ENCODE measurements around the gene TEAD1. TPM values are rescaled to one million over a fixed set of nuclear protein-coding genes. Genes with fewer than 3 reads are reported as not detected.
A peak's percentile ranks its signal among the peaks of the same experiment; 100 is the strongest.

Gene TEAD1
- total and polyA plus RNA-seq, 9 of the 15 experiments (the other 6 are each of a cell fraction or from before 2014, with no cell fraction given) = 1.7 to 17.7 (median 10.8) TPM

DNA sequence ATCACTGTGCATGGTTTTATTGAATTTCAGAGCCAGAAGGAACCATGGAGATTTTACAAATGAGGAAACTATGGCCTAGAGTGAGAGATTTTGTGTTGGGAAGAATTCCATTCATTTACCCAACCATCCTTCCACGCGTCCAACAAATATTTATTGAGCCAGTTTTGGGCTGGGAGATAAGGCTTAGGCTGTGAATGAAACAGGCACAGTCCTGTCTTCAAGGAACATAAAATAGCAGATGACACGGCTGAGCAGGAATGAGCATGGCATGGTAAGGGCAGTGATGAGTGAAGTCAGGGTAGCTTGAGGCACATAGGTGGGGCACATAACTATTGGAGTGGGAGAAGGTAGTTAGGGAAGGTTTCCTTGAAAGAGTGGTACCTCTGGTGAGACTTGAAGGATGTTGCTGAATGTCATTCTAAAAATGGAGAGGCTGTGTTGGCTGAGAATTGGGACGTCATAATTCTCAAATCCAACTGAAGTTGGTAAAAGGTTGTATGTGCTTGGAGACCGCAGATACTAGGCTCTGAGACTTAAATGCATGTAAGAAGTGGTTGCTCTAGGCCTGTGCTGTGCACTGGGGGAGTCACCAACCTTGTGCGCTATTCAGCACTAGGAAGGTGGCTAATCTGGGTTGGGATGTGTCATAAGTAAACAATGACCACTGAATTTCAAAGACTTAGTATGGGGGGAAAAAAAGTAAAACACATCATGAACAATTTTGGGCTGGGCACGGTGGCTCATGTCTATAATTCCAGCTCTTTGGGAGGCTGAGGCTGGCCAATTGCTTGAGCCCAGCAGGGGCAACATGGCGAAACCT lies 51.9 kb downstream of the TEAD1 start (continued):
- TF ChIP-seq MYC (IDR thresholded peaks at IDR 0.05; ENCODE audit: low read depth, low read length) (no peak), MYC (CRISPR knock-in tag; IDR thresholded peaks at IDR 0.05; ENCODE audit: borderline replicate concordance, low read depth) (no peak), SOX6 (IDR thresholded peaks at IDR 0.05) (peak; percentile 27; the same call in 1 of the 2 replicates), DPF2 (IDR thresholded peaks at IDR 0.05) (peak; percentile 80), MCM7 (IDR thresholded peaks at IDR 0.05) (no peak), HDAC1 (IDR thresholded peaks at IDR 0.05) (peak in 1 of 2 experiments; percentile 42; a peak in 1 of 4 replicates), ZNF146 (CRISPR knock-in tag; IDR thresholded peaks at IDR 0.05; ENCODE audit: unreplicated experiment) (no peak), ZNF140 (CRISPR knock-in tag; IDR thresholded peaks at IDR 0.05) (no peak), CBX2 (IDR thresholded peaks at IDR 0.05; ENCODE audit: insufficient read depth, low read length, poor library complexity, severe bottlenecking) (no peak), FOXK2 (conservative IDR thresholded peaks at IDR 0.05 in 1 of 2, IDR thresholded peaks at IDR 0.05 in 1 of 2; ENCODE audit: low read depth in 2 of 2) (peak in 1 of 2 experiments; percentile 37; a peak in 2 of 4 replicates), FOSL1 (tag; conservative IDR thresholded peaks at IDR 0.05) (peak; percentile 81)
- TF ChIP-seq, protein P1, sequence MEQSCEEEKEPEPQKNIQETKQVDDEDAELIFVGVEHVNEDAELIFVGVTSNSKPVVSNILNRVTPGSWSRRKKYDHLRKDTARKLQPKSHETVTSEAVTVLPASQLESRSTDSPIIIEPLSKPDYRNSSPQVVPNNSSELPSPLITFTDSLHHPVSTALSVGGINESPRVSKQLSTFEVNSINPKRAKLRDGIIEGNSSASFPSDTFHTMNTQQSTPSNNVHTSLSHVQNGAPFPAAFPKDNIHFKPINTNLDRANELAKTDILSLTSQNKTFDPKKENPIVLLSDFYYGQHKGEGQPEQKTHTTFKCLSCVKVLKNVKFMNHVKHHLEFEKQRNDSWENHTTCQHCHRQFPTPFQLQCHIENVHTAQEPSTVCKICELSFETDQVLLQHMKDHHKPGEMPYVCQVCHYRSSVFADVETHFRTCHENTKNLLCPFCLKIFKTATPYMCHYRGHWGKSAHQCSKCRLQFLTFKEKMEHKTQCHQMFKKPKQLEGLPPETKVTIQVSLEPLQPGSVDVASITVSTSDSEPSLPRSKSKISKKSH (CRISPR knock-in tag; IDR thresholded peaks at IDR 0.05) = no peak
- TF ChIP-seq, protein P2, sequence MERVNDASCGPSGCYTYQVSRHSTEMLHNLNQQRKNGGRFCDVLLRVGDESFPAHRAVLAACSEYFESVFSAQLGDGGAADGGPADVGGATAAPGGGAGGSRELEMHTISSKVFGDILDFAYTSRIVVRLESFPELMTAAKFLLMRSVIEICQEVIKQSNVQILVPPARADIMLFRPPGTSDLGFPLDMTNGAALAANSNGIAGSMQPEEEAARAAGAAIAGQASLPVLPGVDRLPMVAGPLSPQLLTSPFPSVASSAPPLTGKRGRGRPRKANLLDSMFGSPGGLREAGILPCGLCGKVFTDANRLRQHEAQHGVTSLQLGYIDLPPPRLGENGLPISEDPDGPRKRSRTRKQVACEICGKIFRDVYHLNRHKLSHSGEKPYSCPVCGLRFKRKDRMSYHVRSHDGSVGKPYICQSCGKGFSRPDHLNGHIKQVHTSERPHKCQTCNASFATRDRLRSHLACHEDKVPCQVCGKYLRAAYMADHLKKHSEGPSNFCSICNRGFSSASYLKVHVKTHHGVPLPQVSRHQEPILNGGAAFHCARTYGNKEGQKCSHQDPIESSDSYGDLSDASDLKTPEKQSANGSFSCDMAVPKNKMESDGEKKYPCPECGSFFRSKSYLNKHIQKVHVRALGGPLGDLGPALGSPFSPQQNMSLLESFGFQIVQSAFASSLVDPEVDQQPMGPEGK (CRISPR knock-in tag; IDR thresholded peaks at IDR 0.05; ENCODE audit: borderline replicate concordance) = no peak
- TF ChIP-seq, protein P3, sequence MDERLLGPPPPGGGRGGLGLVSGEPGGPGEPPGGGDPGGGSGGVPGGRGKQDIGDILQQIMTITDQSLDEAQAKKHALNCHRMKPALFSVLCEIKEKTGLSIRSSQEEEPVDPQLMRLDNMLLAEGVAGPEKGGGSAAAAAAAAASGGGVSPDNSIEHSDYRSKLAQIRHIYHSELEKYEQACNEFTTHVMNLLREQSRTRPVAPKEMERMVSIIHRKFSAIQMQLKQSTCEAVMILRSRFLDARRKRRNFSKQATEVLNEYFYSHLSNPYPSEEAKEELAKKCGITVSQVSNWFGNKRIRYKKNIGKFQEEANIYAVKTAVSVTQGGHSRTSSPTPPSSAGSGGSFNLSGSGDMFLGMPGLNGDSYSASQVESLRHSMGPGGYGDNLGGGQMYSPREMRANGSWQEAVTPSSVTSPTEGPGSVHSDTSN (CRISPR knock-in tag; IDR thresholded peaks at IDR 0.05; ENCODE audit: low read depth) = no peak
- TF ChIP-seq, protein P3 (tag; conservative IDR thresholded peaks at IDR 0.05; ENCODE audit: low read depth) = no peak
- TF ChIP-seq, protein P4, sequence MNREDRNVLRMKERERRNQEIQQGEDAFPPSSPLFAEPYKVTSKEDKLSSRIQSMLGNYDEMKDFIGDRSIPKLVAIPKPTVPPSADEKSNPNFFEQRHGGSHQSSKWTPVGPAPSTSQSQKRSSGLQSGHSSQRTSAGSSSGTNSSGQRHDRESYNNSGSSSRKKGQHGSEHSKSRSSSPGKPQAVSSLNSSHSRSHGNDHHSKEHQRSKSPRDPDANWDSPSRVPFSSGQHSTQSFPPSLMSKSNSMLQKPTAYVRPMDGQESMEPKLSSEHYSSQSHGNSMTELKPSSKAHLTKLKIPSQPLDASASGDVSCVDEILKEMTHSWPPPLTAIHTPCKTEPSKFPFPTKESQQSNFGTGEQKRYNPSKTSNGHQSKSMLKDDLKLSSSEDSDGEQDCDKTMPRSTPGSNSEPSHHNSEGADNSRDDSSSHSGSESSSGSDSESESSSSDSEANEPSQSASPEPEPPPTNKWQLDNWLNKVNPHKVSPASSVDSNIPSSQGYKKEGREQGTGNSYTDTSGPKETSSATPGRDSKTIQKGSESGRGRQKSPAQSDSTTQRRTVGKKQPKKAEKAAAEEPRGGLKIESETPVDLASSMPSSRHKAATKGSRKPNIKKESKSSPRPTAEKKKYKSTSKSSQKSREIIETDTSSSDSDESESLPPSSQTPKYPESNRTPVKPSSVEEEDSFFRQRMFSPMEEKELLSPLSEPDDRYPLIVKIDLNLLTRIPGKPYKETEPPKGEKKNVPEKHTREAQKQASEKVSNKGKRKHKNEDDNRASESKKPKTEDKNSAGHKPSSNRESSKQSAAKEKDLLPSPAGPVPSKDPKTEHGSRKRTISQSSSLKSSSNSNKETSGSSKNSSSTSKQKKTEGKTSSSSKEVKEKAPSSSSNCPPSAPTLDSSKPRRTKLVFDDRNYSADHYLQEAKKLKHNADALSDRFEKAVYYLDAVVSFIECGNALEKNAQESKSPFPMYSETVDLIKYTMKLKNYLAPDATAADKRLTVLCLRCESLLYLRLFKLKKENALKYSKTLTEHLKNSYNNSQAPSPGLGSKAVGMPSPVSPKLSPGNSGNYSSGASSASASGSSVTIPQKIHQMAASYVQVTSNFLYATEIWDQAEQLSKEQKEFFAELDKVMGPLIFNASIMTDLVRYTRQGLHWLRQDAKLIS (CRISPR knock-in tag; IDR thresholded peaks at IDR 0.05) = no peak
